ENCODE results near the gene FEM1B. TPM values are rescaled to one million over a fixed set of nuclear protein-coding genes. Genes with fewer than 3 reads are reported as not detected.
A peak's percentile ranks its signal among the peaks of the same experiment; 100 is the strongest.

Gene FEM1B
- 10 to 100 TPM; 18.1 to 92.0 (median 31.2) TPM for total RNA-seq
- polyA plus RNA-seq = 10 to 100 TPM in 1 of 3 donors, 1 to 10 TPM in 2; 8.2 to 13.3 (median 9.9) TPM
- long read RNA-seq, donor 1, full-length matches to known transcripts = 10 of 10 reads
- long read RNA-seq, donor 1, partial matches to known transcripts = 0 of 10 reads
- long read RNA-seq, donor 1, other reads (novel, unspliced or antisense) = 0 of 10 reads
- long read RNA-seq, donor 2, full-length matches to known transcripts = 10 of 10 reads
- long read RNA-seq, donor 2, partial matches to known transcripts = 0 of 10 reads
- long read RNA-seq, donor 2, other reads (novel, unspliced or antisense) = 0 of 10 reads
- long read RNA-seq, donor 3, full-length matches to known transcripts = 8 of 8 reads
- long read RNA-seq, donor 3, partial matches to known transcripts = 0 of 8 reads
- long read RNA-seq, donor 3, other reads (novel, unspliced or antisense) = 0 of 8 reads
- long read RNA-seq, donor 4 = 0 reads
- long read RNA-seq, donor 5, full-length matches to known transcripts = 7 of 7 reads
- long read RNA-seq, donor 5, partial matches to known transcripts = 0 of 7 reads
- long read RNA-seq, donor 5, other reads (novel, unspliced or antisense) = 0 of 7 reads
- long read RNA-seq, donor 6, full-length matches to known transcripts = 23 of 23 reads
- long read RNA-seq, donor 6, partial matches to known transcripts = 0 of 23 reads
- long read RNA-seq, donor 6, other reads (novel, unspliced or antisense) = 0 of 23 reads
- long read RNA-seq, donor 7, full-length matches to known transcripts = 8 of 8 reads
- long read RNA-seq, donor 7, partial matches to known transcripts = 0 of 8 reads
- long read RNA-seq, donor 7, other reads (novel, unspliced or antisense) = 0 of 8 reads
- long read RNA-seq, donor 8, full-length matches to known transcripts = 9 of 9 reads
- long read RNA-seq, donor 8, partial matches to known transcripts = 0 of 9 reads
- long read RNA-seq, donor 8, other reads (novel, unspliced or antisense) = 0 of 9 reads
- long read RNA-seq, donor 9, full-length matches to known transcripts = 4 of 4 reads
- long read RNA-seq, donor 9, partial matches to known transcripts = 0 of 4 reads
- long read RNA-seq, donor 9, other reads (novel, unspliced or antisense) = 0 of 4 reads
- long read RNA-seq, donor 10, full-length matches to known transcripts = 4 of 4 reads
- long read RNA-seq, donor 10, partial matches to known transcripts = 0 of 4 reads
- long read RNA-seq, donor 10, other reads (novel, unspliced or antisense) = 0 of 4 reads

DNA sequence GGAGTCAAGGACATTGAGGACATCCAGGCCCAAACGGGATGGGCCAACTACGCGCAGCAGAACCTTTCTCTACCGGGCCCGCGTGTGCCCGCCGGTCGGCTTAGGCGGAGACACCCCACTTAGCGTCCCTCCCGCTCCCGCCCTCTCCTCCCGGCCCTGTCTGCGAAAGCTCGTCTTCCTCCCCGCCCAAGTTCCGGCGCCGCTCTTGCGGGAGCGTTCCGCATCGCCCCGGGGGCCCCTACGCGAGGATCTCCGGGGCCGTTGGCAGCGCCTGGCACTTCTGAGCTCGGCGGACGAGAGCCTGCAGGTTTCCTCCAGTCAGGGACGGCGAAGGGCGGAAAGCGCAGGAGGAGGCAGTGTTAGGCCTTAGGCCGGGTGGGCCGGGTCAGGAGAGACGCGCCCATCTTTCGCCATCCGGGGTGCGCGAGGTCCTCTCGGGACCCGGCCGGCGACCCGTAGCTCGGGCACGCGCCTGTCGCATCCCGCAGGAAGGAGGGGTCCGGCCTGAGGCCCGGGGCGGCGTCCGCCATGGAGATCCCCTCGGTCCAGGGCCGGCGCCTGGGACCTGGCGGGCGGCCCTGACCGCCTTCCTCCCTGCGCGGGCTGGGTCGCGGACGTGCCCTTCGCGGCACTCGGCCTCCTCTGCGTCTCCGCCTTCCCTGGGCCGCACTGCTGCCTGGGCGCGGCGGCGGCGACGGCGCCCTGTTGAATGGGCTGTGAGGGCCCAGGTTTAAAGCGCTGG, at the start of gene FEM1B:
FEM1B (plus strand) TSS at position 143 of the 742 bp plus-strand sequence. CDS start 673 bp downstream, outside the sequence.
- H3K4me1 ChIP-seq = peaks cover 48 to 80% (median 72%) of the 10 kb centered on the region in 4 donors
- H3K9me3 ChIP-seq = no peaks in the 10 kb centered on the region
- TF ChIP-seq, protein P1, sequence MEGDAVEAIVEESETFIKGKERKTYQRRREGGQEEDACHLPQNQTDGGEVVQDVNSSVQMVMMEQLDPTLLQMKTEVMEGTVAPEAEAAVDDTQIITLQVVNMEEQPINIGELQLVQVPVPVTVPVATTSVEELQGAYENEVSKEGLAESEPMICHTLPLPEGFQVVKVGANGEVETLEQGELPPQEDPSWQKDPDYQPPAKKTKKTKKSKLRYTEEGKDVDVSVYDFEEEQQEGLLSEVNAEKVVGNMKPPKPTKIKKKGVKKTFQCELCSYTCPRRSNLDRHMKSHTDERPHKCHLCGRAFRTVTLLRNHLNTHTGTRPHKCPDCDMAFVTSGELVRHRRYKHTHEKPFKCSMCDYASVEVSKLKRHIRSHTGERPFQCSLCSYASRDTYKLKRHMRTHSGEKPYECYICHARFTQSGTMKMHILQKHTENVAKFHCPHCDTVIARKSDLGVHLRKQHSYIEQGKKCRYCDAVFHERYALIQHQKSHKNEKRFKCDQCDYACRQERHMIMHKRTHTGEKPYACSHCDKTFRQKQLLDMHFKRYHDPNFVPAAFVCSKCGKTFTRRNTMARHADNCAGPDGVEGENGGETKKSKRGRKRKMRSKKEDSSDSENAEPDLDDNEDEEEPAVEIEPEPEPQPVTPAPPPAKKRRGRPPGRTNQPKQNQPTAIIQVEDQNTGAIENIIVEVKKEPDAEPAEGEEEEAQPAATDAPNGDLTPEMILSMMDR (IDR thresholded peaks at IDR 0.05) = peak in 2 of 7 experiments; percentile 13 to 16
- TF ChIP-seq EP300 (IDR thresholded peaks at IDR 0.05) = no peak
- peak; percentile 57 to 80 (median 68) for TF ChIP-seq POLR2AphosphoS5 (IDR thresholded peaks at IDR 0.05)
- TF ChIP-seq POLR2A (IDR thresholded peaks at IDR 0.05) = peak in 1 of 4 donors; percentile 35
- peak within 1 kb of the TSS; percentile 96 to 99 (median 97) for H3K27ac ChIP-seq
- H3K4me3 ChIP-seq = peak within 1 kb of the TSS; percentile 78 to 98 (median 86)
- intact Hi-C loops (cut with DNase I; ENCODE audit: low total_unique reads) = no loop called here
- no peaks in the 10 kb centered on the region for H3K27me3 ChIP-seq
- peak; percentile 90 to 97 for DNase-seq
- 0 to 1% (median 0%) methylated on average over 34 to 85 of the region's 85 CpGs for WGBS, 5 donors
- no peaks in the 10 kb centered on the region for H3K36me3 ChIP-seq

DNA sequence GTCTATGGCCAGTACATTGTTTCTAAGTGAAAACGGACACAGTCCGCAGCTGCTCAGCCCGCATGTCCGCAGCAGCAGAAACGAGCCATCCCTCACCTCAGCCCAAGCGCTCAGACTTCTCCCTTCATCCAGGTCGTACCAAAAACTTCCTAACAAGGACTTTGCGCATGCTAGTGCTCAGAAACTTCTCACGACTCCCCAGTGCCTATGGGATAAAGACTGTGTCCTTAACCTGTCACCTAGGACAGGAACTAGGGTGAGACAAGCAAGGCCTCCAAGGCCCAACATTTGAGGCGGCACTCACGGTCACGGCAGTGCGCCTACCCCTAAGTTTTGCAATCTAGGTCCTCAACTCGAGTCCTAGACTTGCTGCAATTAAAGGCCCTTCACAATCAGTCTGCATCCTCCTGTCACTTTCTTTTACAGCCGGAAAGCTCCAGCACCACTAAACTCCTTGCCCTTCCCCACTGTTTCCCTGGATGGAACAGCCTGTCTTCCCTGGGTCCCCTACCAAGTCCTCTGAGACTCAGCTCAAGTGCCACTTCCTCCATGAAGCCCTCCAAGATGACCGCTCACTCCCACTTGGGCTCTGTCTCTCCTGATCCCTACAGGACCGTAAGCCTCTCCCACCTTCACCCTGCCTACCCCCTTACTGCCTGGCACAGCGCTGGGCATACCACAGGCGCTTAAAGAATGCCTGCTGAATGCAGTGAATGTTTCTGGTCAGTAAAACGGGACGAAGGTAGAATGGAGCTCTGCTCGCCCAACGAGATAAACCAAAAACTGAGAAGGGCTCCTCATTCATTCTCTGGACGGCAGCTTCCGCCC, 49.2 kb upstream of the FEM1B start:
- H3K9me3 ChIP-seq = no peaks in the 10 kb centered on the region
- H3K27me3 ChIP-seq = no peaks in the 10 kb centered on the region
- DNase-seq = peak; percentile 13 to 19
- peaks cover 16 to 37% (median 31%) of the 10 kb centered on the region in 4 donors for H3K4me1 ChIP-seq
- H3K27ac ChIP-seq = peak overlapping the region in 3 of 5 donors; percentile 85 to 93 (median 88)
- WGBS, 5 donors = 30 to 42% (median 33%) methylated on average over 25 of the region's 25 CpGs
- peak overlapping the region; percentile 75 to 91 (median 88) for H3K4me3 ChIP-seq
- intact Hi-C loops (cut with DNase I; ENCODE audit: low total_unique reads) = no loop called here
- TF ChIP-seq POLR2A (IDR thresholded peaks at IDR 0.05) = no peak
- TF ChIP-seq EP300 (IDR thresholded peaks at IDR 0.05) = no peak
- TF ChIP-seq, protein P1 (IDR thresholded peaks at IDR 0.05) = no peak
- no peaks in the 10 kb centered on the region for H3K36me3 ChIP-seq

DNA sequence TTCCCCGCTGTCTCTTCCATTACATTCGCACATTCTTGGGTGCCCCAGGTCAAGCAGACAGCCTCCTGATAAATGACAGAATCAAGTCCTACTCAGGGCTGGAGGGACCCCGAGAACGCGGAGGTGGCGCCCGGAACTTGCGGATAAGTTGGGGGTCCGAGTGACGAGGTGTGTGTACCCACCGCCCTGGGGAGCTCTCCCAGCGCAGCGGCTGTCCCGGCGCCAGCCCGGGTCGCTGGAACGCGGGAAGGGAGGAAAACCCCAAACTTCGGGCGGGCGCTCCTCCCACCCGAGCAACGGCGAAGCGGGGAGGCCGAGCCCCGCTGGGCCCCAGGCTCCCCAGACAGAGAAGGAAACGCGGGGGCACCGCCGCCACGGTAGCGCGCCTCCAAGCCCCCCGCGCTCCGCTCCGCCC, 48.6 kb upstream of the FEM1B start:
- H3K4me1 ChIP-seq = peaks cover 16 to 44% (median 31%) of the 10 kb centered on the region in 4 donors
- no peak for DNase-seq
- TF ChIP-seq, protein P1 (IDR thresholded peaks at IDR 0.05) = no peak
- TF ChIP-seq POLR2A (IDR thresholded peaks at IDR 0.05) = no peak
- no peak for TF ChIP-seq POLR2AphosphoS5 (IDR thresholded peaks at IDR 0.05)
- no peak for TF ChIP-seq EP300 (IDR thresholded peaks at IDR 0.05)

More for the DNA sequence above, 48.6 kb upstream of the FEM1B start:
- WGBS, 5 donors = 0% methylated on average over 9 to 39 of the region's 39 CpGs
- no peaks in the 10 kb centered on the region for H3K9me3 ChIP-seq
- H3K27ac ChIP-seq = peak overlapping the region; percentile 84 to 93 (median 88)
- no peaks in the 10 kb centered on the region for H3K27me3 ChIP-seq
- peak overlapping the region; percentile 75 to 91 (median 88) for H3K4me3 ChIP-seq
- intact Hi-C loops (cut with DNase I; ENCODE audit: low total_unique reads) = no loop called here
- no peaks in the 10 kb centered on the region for H3K36me3 ChIP-seq

Measured in stomach (tissue), 19 donors.